GM11168 (cell line): ENCODE data around the gene WDFY3.

Source experiments
- in situ Hi-C: fragments of 300-500 bp; cut with MboI; formaldehyde crosslinking; loops from one replicate; pipeline ENCODE4 v1.12.0; 2022; ENCODE audit warnings: low sequenced_read_pairs; ENCODE audit not compliant: unreplicated experiment

WDFY3 gene

DNA sequence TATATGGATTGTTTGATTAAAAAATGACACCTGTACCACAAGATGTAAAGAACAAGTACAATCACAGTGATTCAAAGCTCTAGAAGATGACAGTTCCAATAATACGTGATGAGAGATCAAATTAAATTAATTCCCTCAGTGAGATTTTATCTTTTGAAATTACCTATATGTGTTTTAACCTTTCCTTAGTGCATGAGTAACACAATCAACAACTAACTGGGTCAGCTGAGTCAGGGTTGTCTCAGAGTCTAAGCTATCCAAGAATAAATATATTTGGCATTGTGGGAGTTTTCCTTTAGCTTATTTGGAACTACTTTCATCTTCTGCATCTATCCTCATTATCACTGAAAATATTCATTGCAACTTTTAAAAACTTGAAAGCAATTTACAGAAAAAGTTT is 162.8 kb downstream of the WDFY3 start:
- in situ Hi-C loops, result no loop called here

DNA sequence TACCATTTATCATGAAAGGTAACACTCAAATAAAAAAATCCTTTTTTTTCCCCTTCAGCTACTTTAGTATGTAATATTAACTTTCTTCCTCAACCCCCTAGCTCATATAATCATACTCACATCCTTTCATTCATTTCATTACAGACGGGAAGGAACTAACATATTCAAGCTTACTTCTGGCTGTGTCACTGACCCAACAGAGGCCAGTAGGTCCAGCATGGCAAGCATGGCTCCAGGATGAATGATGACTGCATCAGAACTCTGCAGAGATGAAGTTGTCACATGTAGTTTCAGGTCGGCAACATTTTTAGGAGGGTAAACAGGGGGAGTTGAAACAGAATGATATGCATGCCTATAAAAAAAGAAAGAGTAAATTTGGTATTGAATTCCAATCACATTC is 163.4 kb downstream of the WDFY3 start:
- in situ Hi-C loops, result no loop called here

DNA sequence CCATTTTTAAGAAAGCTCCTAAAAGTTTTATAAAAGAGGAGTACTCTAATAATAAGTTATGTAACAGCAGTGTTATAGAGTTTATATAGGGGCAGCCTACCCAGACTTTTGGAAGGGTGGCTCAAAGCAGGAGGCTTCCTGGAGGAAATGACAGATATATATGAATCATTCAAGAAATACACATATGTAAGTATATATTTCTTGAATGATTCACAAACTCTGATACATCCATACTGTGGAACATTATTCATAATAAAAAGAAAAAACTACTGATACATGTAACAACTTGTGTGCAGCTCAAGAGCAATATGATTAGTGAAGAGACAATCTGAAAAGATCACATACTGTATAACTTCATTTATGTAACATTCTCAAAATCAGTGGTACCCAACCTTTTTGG is 166.2 kb downstream of the WDFY3 start:
- in situ Hi-C loops, result no loop called here

DNA sequence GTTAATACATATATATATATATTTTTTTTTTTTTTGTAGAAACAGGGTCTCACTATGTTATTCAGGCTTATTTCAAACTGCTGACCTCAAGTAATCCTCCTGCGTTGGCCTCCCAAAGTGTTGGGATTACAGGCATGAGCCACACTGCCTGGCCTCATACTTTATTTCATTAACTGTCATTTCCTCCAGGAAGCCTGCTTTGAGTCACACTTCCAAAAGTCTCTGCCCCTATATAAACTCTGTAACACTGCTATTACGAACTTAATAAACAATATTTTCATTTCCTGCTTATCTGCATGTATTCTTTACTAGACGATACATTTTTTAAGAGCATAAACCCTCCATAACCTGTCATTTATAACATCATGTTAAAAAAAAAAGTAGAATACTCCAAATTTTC is 167.2 kb downstream of the WDFY3 start:
- in situ Hi-C loops, result no loop called here

DNA sequence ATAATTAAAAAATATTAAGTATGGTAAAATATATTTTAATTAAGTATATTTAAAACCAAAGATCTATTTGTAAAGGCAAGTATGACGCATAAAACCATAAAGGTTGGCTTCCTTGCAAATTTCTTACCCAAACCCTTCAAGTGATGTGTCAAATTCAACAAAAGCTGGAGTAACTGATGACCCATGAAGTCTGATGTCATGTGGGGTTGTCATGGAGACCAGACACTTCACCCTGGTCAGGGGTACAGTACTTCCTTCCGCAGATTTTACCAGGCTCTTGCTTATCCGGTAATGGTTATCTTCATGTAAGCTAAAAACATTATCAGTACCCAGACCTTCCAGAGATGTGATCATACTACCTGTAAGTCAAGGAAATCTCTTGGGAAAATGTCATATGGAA is 170.1 kb downstream of the WDFY3 start:
- in situ Hi-C loops, result no loop called here

DNA sequence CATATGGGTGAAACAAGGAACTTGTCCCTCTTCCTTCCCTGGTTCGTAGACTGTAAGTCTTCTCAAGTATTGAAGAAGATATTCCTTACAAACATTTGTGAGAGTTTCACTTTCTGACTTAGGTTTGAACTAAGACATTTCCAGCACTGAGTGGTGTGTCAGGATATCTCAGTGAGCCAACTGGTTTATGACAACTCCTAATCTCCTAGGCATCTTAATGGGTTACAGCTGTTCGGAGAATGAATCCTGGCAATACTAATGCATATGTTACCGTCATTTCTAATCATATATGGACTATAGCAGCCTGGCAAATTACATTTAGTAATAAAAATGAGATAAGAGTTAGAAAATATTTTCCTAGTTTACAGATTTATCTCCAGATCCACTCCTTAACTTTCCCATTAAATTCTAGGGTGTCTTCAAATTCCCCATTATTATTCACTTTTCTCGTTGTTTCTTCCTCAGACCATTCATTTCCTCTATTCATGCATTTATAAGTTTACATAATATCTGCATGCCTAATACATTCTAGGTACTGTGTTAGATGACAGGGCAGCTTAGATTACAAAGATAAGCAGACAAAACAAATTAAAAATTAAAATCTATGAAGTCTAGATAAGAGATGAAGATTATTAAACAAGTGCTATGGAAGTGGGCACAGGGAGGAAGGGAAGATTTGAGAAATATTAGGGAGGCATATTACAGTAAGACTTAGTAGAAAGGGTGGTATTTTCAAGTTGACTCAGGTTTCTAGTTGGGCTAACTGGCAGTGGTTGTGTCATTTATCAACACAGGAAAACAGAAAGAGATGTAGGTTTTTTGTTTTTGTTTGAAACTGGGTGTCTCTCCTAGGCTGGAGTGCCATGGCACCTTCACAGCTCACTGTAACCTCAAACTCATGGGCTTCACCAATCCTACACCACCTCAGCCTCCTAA is 173.9 kb downstream of the WDFY3 start:
- in situ Hi-C loops, result no loop called here

DNA sequence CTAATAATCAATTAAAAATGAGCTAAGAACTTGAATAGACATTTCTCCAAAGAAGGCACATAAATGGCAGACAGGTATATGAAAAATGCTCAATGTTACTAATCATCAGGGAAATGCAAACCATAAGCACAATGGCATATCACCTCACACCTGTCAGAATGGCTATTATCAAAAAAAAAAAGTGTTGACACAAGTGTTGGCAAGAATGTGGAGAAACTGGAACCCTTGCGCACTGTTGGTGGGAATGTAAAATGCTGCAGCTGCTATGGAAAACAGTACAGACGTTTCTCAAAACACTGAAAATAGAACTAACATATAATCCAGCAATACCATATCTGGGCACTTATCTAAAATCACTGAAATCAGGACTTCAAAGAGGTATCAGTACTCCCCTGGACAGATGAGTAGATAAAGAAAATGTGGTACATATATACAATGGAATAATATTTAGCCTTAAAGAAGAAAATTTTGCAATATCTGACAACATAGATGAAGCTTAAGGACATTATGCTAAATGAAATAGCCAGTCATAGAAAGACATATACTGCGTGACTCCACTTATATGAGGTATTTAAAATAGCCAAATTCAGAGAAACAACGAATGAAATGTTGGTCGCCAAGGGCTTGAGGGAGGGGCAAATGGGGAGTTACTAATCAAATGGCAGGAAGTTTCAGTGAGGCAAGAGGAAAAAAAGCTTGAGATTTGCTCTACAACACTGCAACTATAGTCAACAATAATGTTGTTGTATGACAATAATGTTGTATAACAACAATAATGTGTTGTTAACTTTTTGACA is 175.5 kb downstream of the WDFY3 start:
- in situ Hi-C loops, result no loop called here

DNA sequence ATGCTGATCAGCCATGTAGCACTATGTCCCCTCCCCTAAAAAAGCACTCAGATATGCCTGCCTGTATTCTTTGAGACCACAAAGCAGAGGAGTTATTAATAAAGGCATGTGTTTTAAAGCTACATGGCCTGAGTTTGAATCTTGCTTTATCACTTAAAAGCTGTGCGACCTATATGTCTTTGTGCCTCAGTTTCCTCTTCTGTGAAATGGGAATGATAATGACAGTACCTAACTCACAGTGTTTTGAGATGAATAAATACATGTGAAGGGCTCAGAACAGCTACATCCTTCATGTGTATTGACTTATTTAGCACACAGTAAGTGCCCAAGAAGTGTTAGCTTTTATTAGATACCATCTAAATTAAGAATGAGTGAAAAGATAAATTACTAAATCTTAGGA is 180.0 kb downstream of the WDFY3 start:
- in situ Hi-C loops, result no loop called here

DNA sequence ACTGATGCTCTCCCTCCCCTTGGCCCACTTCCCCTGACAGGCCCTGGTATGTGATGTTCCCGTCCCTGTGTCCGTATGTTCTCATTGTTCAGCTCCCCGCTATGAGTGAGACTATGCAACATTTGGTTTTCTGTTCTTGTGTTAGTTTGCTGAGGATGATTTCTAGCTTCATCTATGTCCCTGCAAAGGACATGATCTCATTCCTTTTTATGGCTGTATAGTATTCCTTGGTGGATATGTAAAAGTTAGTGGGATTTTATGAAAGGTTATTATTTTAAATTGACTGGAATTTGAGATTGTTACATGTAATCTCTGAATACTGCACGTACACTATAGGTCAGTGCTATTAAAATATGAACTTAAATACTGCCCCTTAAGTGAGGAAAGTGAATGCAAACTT is 184.0 kb downstream of the WDFY3 start:
- in situ Hi-C loops, result no loop called here

DNA sequence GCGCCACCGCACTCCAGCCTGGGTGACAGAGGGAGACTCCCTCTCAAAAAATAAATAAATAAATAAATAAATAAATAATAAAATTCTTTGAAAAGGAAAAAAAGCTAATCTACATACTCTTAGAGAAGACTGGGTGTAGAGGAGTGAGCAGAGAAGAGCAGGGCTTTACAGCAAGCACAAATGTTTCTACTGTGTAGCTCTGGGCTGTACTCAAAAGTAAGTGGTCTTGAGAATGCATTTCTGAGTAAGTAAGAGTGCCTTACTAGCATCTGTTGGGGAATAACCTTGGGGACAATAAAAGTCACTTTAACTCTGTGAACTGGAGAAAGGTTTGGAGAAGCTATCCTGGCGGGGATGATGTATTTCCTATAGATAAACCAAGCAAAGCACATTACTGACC is 185.8 kb downstream of the WDFY3 start:
- in situ Hi-C loops, result no loop called here

DNA sequence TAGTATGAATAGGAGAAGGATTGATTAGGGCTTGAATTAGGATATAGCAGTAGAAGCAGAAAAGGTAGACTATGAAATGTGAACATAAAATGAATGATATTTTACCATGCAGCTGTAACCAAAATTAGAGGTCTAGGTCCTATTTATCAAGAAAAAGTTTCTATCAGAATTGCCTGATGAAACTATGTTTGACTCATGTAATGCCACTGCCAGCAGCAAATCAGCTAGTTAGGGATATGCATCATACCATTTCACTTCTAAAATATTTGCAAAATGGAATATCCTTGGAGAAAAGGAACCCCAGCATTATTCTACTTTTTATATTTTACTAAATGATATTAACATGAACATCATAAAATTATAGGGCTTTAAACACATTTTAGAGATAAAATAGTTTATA is 188.4 kb downstream of the WDFY3 start:
- in situ Hi-C loops, result no loop called here

DNA sequence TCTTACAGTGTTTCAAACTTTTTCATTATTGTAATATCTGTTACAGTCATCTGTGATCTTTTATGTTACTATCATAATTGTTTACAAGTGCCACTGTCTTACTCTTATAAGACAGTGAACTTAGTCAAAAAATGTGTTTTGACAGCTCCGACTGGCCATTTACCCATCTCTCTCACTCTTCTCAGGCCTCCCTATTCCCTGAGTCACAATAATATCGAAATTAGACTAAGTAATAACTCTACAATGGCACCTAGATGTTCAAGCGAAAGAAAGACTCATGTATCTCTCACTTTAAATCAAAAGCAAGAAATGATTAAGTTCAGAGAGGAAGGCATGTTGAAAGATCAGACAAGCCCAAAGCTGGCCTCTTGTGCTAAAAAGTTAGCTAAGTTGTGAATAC is 199.3 kb downstream of the WDFY3 start:
- in situ Hi-C loops, result no loop called here

DNA sequence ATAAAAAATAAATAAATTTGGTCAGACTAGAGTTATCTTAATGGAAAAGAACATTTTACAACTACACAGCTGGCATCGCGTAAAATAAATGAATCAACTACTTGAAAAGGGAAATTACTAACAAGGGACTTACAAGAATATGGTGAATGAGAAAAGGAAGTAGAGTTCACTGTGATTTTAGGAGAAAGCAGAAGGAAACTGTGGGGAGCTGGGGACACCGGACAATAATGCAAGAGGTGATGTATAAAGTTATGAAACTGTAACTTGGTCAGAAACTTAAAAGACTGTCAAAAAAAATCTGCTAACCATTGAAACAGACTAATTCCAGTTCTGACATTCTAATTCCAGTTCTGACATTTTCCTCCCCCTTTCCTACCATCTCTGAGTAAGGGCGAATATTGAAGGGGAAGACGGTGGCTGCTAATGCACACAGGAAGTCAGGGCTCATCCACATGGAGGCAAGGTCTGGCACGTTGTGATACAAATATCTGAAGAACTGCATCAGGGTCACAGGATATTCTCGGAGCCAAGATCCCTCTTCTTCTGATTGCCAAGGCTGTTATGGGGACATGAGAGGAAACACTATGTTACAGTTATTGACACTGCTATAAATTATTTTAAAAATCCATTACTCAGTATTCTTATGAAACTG is 213.0 kb downstream of the WDFY3 start:
- in situ Hi-C loops, result no loop called here

DNA sequence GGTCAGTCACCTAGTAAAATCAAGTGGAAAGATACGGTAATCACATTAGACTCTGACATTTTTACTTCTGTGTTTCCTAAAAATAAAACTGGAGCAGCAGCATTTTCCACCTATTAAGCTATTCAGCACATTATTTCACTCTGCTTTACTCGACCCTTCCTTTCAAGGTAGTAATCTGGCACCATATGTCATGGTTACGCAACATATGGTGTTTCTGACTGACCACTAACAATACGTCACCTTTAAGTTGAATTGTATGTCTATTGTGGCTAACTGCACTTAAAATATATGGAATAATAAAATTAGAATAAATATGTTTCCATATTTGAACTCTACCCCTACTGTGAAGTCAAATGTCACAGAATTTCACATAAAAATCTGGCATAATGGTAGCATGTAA is 214.8 kb downstream of the WDFY3 start:
- in situ Hi-C loops, result no loop called here

DNA sequence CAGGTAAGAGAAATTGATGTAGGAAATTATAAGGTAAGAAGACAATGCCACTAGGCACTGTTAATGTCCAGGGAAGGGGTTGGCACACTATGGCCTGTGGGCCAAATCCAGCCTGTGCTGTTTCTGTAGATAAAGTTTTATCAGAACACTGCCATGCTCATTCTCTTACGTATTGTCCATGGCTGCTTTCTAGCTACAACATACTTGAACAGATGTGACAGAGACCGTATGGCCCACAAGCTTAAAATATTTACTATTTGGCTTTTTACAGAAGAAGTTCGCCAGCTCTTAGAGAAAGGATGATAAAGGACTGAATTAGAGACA is 215.6 kb downstream of the WDFY3 start:
- in situ Hi-C loops, result no loop called here

DNA sequence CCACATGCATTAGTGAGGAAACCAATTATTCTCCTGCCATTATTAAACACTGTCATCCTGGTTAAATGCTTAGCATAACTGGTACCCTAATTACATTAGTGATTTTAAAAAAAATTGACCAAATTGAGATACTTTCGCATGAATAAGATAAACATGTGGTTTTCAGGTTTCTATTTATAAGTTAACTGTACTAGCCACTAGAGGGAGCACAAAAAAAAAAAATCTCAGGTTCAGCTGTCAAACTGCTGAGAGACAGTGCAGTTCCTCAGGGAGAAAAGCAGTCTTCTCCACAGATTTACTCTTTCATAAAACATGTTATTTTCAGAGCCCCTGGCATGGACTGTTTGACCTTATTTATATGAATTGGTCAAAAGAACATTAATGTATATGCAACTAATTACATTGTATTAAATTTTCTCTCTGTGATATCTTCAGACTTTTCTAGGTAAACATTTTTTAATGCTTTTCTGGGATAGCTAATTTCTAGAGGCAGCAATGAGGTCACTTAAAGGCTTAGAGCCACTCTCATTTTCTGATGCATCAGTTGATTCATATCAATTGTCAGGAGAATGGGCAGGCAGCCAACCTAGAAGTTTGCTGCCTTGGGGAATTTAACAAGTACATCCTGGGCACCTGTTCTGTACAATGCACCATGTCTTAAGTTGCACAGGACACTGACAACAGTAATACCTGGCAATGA is 216.1 kb downstream of the WDFY3 start:
- in situ Hi-C loops, result no loop called here

DNA sequence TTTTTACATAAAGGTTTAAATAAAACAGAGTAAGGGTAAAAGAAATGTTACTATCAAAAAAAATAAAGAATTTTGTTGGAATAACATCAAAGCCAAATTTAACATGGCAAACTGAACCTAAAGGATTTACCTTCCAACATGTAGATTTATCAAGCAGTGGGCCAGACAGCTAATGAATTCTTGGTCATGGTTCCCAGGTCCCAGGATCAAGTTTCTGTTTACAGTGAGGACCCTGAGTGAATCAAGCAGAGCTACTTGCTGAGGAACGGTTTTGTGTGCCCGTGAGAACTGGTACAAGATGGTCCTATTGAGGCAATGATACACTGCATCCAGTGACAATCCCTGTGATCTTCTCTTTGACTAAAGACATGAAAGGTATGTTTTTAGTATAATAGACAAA is 226.4 kb downstream of the WDFY3 start:
- in situ Hi-C loops, result no loop called here

DNA sequence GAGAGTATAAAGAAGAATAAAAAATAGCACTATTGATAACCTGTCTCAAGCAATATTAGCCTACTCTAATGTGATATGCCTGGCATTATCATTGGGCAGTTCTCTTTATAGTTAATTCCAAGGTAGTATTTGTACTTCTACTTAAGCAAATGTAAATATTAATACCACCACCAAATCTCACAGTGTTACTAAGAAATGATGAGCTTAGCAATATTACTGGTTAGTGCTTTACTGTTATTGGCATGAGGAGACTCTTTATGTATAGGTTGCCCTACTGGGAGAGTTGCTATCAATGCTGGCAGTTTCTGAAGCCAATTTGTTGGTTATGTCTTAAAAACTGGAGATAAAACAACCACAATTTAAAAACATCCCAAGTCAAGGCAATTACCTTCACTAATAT is 227.9 kb downstream of the WDFY3 start:
- in situ Hi-C loops, result no loop called here

DNA sequence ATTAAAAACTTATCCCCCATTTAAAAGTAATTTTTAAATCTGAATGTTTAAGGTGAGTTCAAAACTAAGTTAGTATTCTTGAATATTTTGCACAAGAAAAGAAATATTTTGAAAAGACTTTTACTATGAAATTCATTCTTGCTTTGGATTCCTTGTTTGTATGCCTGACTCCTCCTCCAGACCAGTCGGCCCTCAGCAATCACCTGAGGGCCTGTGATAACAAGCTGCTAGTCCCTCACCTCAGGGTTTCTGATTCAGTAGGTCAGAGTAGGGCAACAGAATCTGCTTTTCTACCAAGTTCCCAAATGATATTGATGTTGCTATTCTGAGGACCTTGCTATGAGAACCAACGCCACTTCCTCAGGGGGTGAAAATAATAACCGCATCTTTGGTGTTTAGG is 228.8 kb downstream of the WDFY3 start:
- in situ Hi-C loops, result no loop called here

DNA sequence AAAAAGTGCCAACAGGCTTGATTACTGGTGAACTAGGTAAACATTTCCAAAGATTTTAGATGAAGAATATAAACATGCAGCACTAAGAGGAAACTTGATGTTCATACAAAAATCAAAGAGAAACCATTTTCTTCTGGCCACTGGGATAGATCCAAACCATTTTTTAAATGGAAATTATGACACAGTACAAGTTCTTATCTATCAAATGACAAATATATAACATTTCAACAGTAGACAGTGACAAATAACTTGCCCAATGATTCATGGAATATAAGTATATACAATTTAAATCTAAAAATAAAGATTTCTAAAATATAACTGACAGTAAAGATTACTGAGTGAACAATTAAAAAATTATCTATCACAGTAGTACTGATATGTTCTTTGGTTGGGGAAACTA is 232.5 kb downstream of the WDFY3 start:
- in situ Hi-C loops, result no loop called here
